MM.1S (cell line): ENCODE data around the gene PTPRO.

Experiments
- DNase-seq: peaks from one replicate; pipeline ENCODE4 v3.0.0-alpha.2; 2015
- H2AFZ ChIP-seq: fragments of 300-600 bp; sonication (generic); 2 replicates; pipeline ENCODE4 v1.6.0; 2016; ENCODE audit warnings: antibody characterized with exemption, low read length
- H3F3A ChIP-seq: fragments of 300-600 bp; sonication (generic); 2 replicates; pipeline ENCODE4 v1.6.1; 2016; ENCODE audit warnings: mild to moderate bottlenecking, antibody characterized with exemption, low read length, moderate library complexity, mixed read lengths; ENCODE audit not compliant: insufficient read depth
- H3K27ac ChIP-seq: fragments of 300-600 bp; sonication (generic); 2 replicates; pipeline ENCODE4 v1.5.1; 2016; ENCODE audit warnings: mild to moderate bottlenecking, low read length
- H3K27me3 ChIP-seq: fragments of 300-600 bp; sonication (generic); replicated peaks from 2 replicates; pipeline ENCODE4 v1.6.0; 2016; ENCODE audit warnings: low read length; ENCODE audit not compliant: insufficient read depth
- H3K36me3 ChIP-seq: fragments of 300-600 bp; sonication (generic); replicated peaks from 2 replicates; pipeline ENCODE4 v1.6.1; 2016; ENCODE audit warnings: mild to moderate bottlenecking, low read length, mixed read lengths; ENCODE audit not compliant: insufficient read depth
- H3K4me1 ChIP-seq: fragments of 300-600 bp; sonication (generic); 2 replicates; pipeline ENCODE4 v1.6.1; 2016; ENCODE audit warnings: low read length, mixed read lengths
- H3K4me2 ChIP-seq: fragments of 300-600 bp; sonication (generic); 2 replicates; pipeline ENCODE4 v1.6.0; 2016; ENCODE audit warnings: low read depth, low read length
- H3K4me3 ChIP-seq: fragments of 300-600 bp; sonication (generic); 2 replicates; pipeline ENCODE4 v1.5.1; 2016; ENCODE audit warnings: low read length, mixed read lengths
- H3K79me2 ChIP-seq: fragments of 300-600 bp; sonication (generic); 2 replicates; pipeline ENCODE4 v1.6.1; 2016; ENCODE audit warnings: mixed run types, low read length, mixed read lengths
- H3K9ac ChIP-seq: fragments of 300-600 bp; sonication (generic); 2 replicates; pipeline ENCODE4 v1.6.1; 2016; ENCODE audit warnings: low read length, mixed read lengths
- H3K9me2 ChIP-seq: fragments of 300-600 bp; sonication (generic); replicated peaks from 2 replicates; pipeline ENCODE4 v1.6.1; 2016; ENCODE audit warnings: mild to moderate bottlenecking, low read length, mixed read lengths; ENCODE audit not compliant: insufficient read depth
- H3K9me3 ChIP-seq: fragments of 300-600 bp; sonication (generic); replicated peaks from 2 replicates; pipeline ENCODE4 v1.6.1; 2016; ENCODE audit warnings: mild to moderate bottlenecking, low read length, mixed read lengths; ENCODE audit not compliant: insufficient read depth
- H4K20me1 ChIP-seq: fragments of 300-600 bp; sonication (generic); 2 replicates; pipeline ENCODE4 v1.6.1; 2016; ENCODE audit warnings: mild to moderate bottlenecking, low read length, moderate library complexity, mixed read lengths; ENCODE audit not compliant: insufficient read depth
- EZH2 ChIP-seq: fragments of 300-600 bp; sonication (generic); optimal IDR thresholded peaks from 2 replicates; pipeline ENCODE3; 2017; ENCODE audit warnings: low read depth, mild to moderate bottlenecking, antibody characterized with exemption, low read length, mixed read lengths
- EZH2phosphoT487 ChIP-seq: fragments of 300-600 bp; sonication (generic); IDR thresholded peaks from 2 replicates; pipeline ENCODE4 v1.6.1; 2018; ENCODE audit warnings: antibody characterized with exemption, low read length
- TF ChIP-seq, protein P1 (sequence below): fragments of 300-600 bp; sonication (generic); IDR thresholded peaks from 2 replicates; pipeline ENCODE4 v1.5.1; 2016; ENCODE audit warnings: antibody characterized with exemption, low read length, mixed read lengths

The PTPRO gene

DNA sequence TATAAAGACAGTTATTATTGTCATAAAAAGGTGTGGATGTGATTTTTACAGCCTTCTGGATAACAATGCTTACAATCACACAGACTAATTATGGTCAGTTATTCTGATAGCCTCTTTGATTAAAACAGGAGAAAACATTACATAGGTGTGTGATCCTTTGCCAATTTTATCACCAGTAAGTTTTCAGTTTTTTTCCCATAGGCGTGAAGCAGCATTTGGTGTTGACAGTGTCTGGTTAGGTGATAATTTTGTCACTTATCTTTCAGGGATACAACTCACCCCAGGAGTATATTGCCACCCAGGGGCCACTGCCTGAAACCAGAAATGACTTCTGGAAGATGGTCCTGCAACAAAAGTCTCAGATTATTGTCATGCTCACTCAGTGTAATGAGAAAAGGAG, 258.1 kb downstream of the PTPRO start:
- H3K27ac ChIP-seq, result no peak overlapping the region
- H3K27me3 ChIP-seq, result no peaks in the 10 kb centered on the region
- no peaks in the 10 kb centered on the region for H3K9me3 ChIP-seq
- H4K20me1 ChIP-seq, result no peaks in the 10 kb centered on the region
- H2AFZ ChIP-seq, result no peak overlapping the region
- no peaks in the 10 kb centered on the region for H3F3A ChIP-seq
- no peaks in the 10 kb centered on the region for H3K4me1 ChIP-seq
- no peaks in the 10 kb centered on the region for H3K79me2 ChIP-seq
- no peaks in the 10 kb centered on the region for H3K36me3 ChIP-seq
- H3K4me2 ChIP-seq, result no peak overlapping the region
- TF ChIP-seq EZH2 (no peak), EZH2phosphoT487 (no peak)
- TF ChIP-seq, protein P1, sequence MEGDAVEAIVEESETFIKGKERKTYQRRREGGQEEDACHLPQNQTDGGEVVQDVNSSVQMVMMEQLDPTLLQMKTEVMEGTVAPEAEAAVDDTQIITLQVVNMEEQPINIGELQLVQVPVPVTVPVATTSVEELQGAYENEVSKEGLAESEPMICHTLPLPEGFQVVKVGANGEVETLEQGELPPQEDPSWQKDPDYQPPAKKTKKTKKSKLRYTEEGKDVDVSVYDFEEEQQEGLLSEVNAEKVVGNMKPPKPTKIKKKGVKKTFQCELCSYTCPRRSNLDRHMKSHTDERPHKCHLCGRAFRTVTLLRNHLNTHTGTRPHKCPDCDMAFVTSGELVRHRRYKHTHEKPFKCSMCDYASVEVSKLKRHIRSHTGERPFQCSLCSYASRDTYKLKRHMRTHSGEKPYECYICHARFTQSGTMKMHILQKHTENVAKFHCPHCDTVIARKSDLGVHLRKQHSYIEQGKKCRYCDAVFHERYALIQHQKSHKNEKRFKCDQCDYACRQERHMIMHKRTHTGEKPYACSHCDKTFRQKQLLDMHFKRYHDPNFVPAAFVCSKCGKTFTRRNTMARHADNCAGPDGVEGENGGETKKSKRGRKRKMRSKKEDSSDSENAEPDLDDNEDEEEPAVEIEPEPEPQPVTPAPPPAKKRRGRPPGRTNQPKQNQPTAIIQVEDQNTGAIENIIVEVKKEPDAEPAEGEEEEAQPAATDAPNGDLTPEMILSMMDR, result no peak
- DNase-seq, result no peak
- no peaks in the 10 kb centered on the region for H3K9me2 ChIP-seq
- H3K4me3 ChIP-seq, result no peak overlapping the region
- H3K9ac ChIP-seq, result no peak overlapping the region

- no peak for DNase-seq
- Histone ChIP-seq H3F3A (no peaks in the 10 kb centered on the region), H3K4me3 (no peak overlapping the region), H3K9ac (no peak overlapping the region), H3K9me3 (no peaks in the 10 kb centered on the region), H3K79me2 (no peaks in the 10 kb centered on the region), H3K4me1 (no peaks in the 10 kb centered on the region), H3K36me3 (no peaks in the 10 kb centered on the region), H3K27ac (no peak overlapping the region), H3K4me2 (no peak overlapping the region), H4K20me1 (no peaks in the 10 kb centered on the region), H3K27me3 (no peaks in the 10 kb centered on the region), H2AFZ (no peak overlapping the region), H3K9me2 (no peaks in the 10 kb centered on the region)
- TF ChIP-seq, protein P1, result no peak
- TF ChIP-seq EZH2phosphoT487, result no peak
- no peak for TF ChIP-seq EZH2
Observed at GRCh38 chr12:15581006-15581405, 258.7 kb downstream of the PTPRO start.

GRCh38 chr12:15583804-15584203, 261.5 kb downstream of the PTPRO start:
- H3K4me3 ChIP-seq, result no peak overlapping the region
- H4K20me1 ChIP-seq, result no peaks in the 10 kb centered on the region
- TF ChIP-seq EZH2phosphoT487 (no peak), EZH2 (no peak)
- TF ChIP-seq, protein P1, result no peak
- H3K9ac ChIP-seq, result no peak overlapping the region
- no peaks in the 10 kb centered on the region for H3K4me1 ChIP-seq
- no peak overlapping the region for H3K4me2 ChIP-seq
- no peak overlapping the region for H3K27ac ChIP-seq
- H3K9me3 ChIP-seq, result no peaks in the 10 kb centered on the region
- no peaks in the 10 kb centered on the region for H3K79me2 ChIP-seq
- H3K36me3 ChIP-seq, result no peaks in the 10 kb centered on the region
- H3K9me2 ChIP-seq, result no peaks in the 10 kb centered on the region
- DNase-seq, result no peak
- H2AFZ ChIP-seq, result no peak overlapping the region
- no peaks in the 10 kb centered on the region for H3F3A ChIP-seq
- H3K27me3 ChIP-seq, result no peaks in the 10 kb centered on the region
